HG03558 (cell line): ENCODE measurements around the gene MAD1L1.
"Not testable (repeated sequence)": the region's sequence is repeated elsewhere in the genome, so short reads cannot be mapped to it uniquely, and the experiment has no call there.

Experiments
- ATAC-seq: cut with Tn5 transposase; IDR thresholded peaks from one replicate; pipeline ENCODE4 v1.9.1; 2021; ENCODE audit warnings: moderate number of reproducible peaks; ENCODE audit not compliant: unreplicated experiment; ENCODE audit errors: extremely low read depth

MAD1L1 gene

DNA sequence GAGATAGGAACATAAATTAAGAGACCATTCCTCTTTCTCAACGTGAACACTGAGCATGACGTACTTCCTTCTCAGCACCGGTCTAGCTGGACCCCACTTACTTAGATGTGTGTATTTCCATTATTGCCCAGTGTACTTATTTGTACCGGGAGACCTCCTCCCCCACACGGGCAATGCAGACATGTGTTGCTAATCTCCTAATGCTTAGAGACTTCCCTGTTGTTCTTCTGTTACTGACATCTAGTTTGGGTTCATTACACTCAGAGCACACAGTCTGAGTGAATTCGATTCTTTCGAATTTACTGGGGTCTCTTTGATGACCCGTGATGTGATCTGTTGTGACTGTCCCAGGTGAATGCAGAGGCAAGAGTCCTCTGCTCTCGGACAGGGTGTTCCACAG, 260.0 kb downstream of the MAD1L1 start:
- no peak for ATAC-seq

- ATAC-seq = no peak
These were observed 260.6 kb downstream of the MAD1L1 start for GRCh38 chr7:1971946-1972654.

DNA sequence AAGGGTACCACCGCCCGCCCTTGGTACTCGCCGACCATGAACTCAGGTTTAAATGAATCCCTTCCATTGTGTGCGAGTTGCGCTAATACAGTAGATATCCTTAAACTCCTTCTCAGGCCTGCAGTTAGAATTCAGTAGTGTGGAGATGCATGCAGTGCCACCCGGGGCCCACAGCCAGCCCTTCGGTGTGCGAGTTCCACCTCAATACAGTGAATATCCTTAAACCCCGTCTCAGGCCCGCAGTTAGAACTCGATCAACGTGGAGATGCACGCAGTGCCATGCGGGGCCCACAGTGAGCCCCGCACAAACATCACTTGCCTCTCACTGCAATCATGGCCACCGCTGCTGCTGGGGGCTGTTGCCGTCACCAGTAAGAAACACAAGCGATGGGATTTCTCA, 261.9 kb downstream of the MAD1L1 start:
- ATAC-seq = no peak

DNA sequence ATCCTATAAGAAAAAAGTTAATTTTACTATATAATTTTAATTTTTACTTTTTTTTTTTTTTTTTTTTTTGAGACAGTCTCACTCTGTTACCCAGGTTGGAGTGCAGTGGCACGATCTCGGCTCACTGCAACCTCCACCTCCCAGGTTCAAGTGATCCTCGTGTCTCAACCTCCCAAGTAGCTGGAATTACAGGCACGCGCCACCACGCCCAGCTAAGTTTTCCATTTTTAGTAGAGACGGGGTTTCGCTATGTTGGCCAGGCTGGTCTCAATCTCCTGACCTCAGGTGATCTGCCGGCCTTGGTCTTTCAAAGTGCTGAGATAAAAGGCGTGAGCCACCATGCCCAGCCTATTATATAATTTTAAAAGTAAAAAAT, 262.5 kb downstream of the MAD1L1 start:
- not testable (repeated sequence) for ATAC-seq

GRCh38 chr7:1969459-1970284, 263.1 kb downstream of the MAD1L1 start:
- ATAC-seq = no peak

- ATAC-seq = no peak
These were observed 264.2 kb downstream of the MAD1L1 start for GRCh38 chr7:1968397-1969111.

DNA sequence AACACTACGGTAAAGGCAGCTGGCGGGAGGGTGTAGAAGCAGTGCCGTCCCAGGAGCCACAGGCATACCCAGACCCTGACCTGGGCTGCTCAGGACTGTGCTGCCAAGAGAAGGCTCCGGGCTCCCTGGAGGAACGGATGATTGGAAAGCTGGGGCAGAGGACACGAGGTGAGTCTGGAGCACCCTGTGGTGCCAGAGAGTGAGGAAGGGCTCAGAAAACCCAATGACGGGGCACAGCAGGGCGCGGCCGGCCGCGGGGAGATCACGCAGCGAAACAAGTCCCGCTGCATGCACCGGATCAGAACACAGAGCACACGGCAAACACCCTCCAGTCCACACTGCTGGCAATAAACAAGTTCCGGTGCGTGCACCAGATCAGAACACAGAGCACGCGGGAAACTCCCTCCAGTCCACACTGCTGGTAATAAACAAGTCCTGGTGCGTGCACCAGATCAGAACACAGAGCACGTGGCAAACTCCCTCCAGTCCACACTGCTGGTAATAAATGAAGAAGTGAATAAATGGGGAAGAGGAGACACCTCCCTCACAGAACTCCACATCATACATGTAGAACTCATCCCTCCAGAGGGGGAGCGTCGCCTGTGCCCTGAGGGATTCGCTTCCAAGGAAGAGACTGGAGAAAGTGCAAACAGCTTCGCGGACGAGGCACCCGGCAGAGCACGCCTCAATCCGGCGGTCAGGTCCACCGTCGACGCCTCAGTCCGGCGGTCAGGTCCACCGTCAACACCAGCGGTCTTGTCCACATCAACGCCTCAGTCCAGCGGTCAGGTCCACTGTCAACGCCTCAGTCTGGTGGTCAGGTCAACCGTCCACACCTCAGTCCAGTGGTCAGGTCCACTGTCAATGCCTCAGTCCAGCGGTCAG, 265.0 kb downstream of the MAD1L1 start:
- no peak for ATAC-seq

DNA sequence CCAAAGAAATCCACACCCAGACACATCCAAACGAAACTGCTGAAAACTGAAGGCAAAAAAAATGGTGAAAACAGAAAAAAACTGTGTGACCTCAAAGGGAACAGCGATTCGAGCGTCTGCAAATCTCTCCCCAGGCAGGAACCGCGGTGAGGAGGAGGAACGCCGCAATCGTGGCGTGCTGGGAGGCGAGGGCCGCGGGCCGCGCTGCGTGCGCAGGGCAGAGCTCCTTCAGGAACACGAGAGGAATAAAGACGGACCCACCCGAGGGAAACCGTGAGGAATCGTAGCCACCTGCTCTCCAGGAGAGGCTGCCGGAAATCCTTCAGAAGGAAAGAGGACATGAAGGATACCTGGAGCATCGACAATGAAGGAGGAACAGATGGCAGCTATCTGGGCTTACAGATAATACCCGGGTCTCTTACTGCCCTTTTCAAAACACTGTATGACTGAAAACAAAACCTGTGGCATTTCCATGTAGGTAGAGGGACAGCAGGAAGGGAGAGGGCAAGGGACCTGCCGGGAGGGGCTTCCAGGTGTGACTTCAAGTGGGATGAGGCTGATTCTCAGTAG, 266.0 kb downstream of the MAD1L1 start:
- ATAC-seq = no peak

DNA sequence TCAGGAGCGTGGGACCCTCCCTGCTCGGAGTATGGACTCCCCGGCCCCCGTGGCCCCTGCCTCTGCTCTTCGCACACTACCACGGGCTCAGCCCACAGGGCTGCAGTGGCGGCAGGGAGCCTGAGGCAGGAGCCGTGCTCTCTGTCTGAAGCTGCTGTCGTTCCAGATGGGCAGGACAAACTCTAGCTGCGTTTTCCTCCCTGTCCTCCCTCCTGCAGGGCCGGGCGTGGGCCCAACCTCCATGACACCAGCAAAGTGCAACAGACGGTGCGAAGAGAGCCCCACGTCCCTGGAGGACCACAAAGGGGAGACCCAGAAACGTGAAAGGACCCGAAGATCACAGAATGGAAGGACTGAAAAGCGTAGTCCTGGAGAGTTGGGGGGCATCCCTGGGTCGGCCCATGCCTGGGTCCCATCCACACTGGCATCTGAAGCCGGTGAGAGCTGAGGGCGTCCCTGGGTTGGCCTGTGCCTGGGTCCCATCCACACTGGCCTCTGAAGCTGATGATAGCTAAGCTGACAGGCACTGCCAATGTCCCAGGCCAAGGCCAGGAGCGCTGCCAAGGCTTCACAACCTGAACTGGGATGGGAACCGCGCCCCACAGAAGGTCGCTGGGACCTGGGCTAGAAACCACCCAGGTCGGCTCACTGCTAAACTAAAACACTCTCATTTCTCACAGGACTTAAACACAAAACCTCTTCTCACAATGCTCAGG, 267.0 kb downstream of the MAD1L1 start:
- ATAC-seq = no peak

GRCh38 chr7:1964913-1965578, 267.7 kb downstream of the MAD1L1 start:
- no peak for ATAC-seq

DNA sequence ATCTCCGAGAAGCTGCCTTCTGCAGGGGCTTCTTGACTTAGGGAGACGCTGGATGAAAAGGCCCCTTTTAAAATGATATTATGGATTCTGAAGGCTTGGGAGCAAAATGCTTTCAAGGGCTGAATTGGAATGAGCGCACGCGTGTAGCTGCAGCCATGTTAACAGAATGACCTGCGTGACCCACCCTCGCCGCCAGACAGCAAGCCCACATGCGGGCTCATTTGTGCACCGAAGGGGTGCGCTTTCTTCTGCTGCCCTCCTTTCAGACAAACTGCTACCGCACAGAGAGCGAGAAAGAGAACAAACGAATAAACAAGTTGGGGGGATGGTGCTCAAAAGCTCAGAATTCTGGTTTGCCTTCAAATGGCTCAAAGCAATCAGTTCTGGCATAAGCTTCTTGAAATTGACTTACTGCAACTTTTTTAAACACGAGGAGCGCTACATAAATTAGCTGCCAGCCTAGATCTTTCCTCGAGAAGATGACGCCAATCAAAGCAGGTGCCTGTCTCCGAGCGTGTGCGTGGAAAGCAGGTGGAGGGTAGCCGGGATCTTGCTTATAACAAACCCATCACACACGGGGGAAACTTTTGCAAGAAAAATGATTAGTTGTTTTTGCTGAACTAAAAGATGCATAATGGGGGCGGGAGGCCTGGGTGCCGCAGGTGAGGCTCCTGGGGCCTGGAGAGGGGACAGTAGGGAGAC, 268.4 kb downstream of the MAD1L1 start:
- no peak for ATAC-seq

DNA sequence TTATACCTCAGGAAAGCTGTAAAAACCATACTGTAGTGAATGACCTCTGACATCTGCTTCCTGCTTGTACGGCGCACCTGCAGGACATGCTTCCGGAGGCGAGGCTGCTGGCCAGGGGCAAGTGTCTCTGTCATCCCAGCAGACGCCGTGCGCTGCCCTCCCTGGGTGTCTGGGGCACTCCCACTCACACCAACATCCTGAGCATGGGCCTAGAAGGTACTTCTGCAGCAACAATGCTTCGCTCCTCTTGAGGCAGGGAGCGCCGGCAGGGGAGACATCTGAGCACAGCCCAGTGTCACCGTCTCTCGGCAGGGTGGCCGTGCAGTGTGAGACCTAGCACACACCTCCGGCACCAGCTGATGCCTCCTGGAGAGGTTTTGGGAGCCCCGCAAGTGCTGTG, 269.2 kb downstream of the MAD1L1 start:
- no peak for ATAC-seq

- ATAC-seq = no peak
These were observed 271.0 kb downstream of the MAD1L1 start for GRCh38 chr7:1961701-1962276.

GRCh38 chr7:1959305-1959704, 273.4 kb downstream of the MAD1L1 start:
- ATAC-seq = no peak

DNA sequence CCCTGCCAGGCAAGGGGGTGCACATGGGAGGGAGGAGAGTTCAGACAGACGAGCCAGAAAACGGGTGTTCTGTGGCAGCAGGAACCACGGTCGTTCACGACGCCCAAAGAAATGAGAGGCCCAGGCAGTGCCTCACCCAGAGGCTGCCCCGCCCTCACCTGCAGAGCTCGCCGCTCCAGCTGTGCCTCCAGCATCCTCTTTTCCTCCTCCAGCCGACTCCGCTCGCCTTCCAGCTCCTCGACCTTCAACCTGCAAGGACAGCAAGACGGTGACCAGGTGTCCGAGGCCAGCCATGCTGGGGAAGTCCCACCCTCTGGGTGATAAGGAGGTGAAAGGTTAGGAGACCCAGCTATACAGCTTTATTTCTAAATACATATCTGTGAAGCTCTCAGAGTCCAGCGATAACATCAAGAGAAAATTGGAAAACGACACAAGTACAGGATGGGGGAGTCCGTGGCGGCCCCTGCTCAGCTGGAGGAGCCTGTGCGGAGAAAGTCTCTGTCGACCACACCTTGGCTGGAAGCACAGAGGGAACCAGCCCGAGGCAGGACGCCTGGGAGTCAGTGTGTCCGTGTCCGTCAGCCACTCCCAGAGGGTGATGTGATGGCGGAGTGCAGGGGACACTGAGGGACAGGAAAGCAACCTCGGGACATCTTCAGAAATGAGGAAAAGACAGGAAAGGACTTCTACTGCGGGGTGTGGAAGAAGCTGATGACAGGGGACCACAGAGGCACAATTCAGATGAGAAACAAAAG, 275.1 kb downstream of the MAD1L1 start:
- ATAC-seq = no peak

GRCh38 chr7:1956611-1957470, 275.9 kb downstream of the MAD1L1 start:
- ATAC-seq = no peak
